CD4-positive, alpha-beta T cell treated with Interleukin-4 for 1 hour (primary cell): ENCODE data around the gene KRT80.
A peak's percentile ranks its signal among the peaks of the same experiment; 100 is the strongest.

Experiments
- DNase-seq, 2 donors: peaks; one replicate each; pipeline ENCODE4 v3.0.0-alpha.2; 2020 to 2022

The KRT80 gene

DNA sequence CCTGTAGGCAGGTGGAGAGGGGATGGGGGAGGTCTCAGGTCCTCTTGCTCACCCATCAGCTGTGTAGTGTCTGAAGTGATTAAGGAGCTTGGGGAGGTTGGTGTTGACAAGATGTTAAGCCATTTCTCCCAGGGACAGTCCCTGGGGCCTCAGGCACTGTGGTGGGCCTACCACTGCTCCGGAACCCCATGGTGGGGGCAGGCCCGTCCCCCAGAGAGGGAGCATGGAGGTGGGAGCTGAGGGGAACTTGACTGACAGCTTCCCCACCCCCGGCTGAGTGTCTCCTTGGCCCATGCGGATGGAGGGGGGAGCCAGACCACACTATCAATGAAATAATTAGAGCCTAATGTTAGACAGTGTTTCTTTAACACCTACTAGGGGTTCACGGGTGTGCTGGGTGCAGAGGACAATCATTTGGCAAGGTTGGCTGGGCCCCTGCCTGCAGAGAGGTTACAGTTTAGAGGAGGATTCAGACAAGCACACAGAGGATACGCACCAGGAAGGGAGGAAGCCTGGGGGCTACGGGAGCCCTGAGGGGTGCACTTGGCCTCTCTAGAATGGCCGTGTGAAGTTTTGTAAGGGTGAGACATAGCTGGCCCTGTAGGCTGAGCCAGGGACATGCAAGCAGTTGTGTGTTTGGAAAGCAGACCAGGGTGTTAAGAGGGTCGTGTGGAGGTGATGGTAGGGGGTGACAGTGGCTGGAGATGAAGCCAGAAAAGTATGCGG lies 19.3 kb upstream of the KRT80 start:
- DNase-seq = no peak

DNA sequence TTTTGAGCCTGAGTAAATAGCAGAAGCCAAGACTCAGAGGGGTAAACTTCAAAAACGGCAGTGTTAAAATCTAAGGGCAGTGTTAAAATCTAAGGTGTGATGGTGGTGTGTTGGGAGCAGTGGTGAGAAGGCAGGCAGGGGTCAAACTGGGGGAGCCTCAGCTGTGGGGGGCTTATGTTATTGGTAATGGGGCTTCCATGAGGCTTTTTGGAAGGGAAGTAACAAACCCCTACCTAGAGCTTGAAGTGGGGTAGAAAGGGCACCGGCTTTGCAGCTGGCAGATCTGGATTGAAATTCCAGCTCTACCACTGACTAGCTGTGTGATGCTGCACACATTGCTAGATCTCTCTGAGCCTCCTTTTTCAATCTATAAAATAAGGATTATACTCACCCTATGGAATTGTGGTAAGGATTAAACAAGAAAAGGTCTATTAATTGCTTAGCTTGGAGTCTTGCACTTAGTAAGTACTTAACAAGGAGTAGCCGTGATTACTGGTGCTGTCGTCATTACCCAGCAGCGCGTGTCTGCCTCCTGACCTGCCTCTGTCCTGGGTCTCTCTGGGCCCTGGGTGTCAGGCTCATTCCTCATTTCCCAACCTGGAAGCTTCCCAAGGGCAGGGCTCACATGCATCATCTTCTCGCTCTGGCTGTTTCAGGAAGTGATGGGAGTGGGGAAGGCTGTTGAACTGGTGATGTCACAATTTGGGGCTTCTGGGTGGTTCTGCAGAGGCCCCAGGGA lies 18.5 kb upstream of the KRT80 start:
- no peak for DNase-seq

DNA sequence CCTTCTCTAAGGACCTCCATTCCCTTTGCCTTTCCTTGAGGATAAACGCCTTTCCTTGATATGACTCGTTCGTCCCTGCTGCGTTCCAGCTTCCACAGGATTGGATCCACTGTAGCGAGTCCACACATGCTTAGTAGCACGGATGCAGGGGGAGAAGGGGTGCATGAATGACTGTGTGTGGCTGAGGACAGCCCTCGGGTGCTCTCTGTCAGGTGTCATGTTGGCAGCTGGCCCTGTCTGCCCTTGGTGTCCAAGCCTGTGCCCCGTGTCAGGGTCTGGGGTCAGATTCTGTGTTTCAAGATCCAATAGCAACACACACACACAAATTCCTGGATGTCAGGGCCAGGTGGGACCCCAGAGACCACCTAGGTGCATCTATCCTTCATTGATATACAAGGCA lies 17.5 kb upstream of the KRT80 start:
- no peak for DNase-seq

DNA sequence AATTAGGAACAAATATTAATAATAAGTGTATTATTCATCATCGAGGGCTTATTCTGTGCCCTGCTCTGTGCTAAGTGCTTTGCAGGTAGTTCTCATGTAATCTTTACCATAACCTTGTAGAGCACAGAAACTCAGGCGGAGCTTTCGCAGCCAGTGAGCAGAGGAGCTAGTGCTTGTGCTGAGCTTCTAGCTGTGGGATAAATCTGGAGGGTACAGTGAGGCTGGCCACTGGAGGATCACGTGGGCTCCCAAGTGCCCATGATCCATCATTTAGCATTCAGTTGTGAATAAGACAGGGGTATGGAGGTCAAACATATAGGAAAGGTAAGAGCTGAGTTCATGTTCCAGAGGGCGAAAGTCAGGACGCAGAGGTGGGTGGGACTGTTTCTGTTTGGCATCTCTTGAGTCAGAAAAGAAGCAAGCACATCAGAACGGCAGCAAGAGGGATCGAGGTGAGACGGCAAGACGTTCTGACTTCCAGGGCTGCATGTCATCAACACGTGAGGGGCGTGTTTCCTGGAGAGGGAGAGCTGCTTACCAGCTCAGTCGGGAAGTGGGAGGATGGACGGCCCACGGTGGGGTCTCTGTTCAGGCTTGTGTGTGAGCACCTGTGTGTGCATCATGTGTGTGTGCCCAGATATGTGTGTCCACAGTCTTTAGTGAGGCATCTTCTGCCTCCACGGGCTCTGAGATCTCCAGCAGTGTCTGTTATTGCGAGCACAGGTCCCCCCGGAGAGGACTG lies 16.8 kb upstream of the KRT80 start:
- no peak for DNase-seq

DNA sequence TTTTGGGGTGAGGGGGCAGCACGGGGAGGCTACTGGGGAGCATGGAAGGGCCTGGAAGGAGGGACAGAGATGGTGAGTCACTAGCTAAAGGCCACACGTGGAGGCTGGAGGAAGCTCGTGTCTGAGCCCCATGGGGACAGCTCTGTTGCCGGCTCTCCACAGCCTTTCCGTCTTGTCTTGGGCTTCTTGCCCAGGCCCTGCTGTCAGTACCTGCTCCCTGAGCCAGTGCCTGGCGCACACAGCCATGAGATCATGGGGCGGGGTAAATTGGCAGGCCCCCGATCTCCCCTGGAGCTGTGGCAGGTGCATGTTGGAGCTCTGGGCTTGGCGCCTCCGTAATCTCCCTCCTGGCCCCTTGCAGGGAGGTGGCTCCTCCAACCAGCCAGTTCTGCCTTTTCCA lies 16.1 kb upstream of the KRT80 start:
- no peak for DNase-seq

DNA sequence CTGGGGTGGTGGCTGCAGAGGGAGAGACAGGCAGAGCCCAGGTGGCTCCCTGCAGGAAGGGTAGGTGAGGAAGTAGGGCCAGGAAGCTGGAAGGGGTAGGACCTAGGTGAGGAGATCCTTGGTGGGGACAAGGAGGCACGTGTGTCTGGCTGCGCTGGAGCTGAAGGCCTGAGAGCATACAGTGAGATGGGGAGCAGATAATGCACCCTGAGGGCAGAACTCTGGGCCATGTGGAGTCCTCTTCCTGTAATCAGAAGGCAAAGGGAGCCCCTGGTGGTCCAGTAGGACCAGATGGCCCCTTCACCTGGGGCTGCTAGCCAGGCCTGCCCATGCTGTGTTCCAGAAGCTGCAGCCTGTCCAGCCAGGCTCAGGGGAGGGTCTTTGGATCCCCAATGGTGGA lies 15.3 kb upstream of the KRT80 start:
- no peak for DNase-seq

DNA sequence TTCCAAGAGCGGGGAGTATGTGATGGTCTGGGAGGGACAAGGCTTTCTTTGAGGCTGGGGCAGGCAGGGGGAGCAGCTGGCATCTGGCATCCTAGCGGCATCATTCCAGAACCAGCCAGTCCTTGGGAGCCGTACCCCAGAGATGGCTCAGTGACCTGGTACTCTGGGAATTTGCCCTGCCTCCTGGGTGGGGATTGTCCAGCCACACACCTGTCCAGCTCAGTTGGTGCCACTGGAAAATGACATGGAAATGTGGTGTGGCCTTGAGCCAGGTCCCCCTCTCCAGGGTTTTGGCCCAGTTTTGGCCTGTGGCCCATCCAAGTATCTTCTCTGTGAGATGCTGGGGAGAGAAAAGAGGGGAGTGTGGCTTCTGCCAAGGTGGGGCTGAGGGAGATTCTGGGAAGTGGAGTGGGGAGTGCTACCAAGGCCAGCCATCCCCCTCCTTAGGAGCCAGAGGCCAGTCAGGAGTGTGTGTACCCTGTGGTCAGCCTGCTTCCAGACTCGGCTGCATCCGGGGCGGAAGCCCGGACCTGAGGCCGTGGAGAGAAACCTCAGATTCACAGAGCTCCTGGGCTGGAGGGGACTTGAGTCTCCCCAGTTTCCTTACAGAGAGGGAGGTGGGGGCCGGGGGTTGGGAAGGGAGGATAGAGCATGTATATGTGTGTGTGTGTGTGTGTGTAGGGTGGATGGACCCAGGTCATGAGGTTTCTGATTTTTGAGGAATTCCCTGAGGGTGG lies 14.7 kb upstream of the KRT80 start:
- DNase-seq = no peak

DNA sequence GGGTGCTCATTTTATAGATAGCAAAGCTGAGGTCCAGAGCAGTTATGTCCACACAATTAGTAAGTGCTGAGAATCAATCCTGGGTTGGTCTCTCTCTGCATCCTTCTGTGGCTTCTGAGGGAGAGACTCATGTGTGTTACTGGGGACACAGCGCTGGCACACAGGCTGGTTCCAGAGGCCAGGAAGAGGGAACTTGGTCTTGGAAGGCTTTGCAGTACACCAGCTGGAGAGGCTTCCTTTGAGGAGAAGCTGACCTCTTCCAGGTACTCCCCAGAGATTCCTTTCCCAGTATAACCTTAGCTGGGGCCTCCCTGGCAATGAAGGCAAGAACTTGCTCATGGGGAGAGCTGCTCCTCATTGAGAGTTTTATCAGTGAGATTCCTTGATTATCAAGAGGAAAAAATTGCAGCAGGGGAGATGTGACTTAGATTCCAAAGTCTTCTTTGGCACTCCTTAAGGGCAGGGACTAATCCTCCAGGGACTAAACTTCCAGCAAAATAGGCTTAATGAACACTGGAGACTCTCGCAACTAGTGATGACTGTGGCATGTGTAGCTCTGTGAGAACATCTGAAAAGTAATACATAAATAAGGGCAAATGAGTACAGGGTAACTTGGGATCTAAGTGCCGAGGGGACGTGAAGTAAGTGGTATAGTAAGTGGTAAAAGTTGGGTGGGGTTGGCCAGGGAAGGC lies 13.9 kb upstream of the KRT80 start:
- DNase-seq = no peak

DNA sequence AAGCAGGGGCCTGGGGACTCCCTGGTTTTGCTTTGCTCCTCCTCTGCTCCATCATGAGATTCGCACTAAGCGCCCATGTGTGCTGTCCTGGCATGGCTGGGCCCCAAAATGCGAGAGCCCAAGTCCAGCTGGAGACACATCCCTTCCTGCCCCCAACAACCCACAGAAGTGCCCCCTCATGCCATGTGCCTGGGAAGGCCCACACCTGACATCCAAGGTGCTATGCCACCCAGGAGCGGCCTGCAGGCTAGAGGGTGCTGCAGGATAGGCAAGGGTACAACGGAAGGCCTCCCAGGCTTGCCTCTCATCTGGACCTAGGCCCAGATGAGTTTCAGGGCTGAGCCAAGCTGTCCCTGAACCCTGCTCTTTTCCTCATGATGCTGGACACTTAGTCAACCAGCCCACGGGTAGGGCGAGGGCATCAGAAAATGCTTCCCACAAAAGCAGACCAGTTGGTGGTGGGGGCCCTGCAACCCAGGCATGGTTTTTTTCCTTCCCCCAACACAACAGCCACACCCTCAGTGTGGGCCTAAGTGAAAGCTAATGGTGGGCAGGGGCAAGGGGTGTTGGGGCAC lies 13.2 kb upstream of the KRT80 start:
- DNase-seq = no peak

DNA sequence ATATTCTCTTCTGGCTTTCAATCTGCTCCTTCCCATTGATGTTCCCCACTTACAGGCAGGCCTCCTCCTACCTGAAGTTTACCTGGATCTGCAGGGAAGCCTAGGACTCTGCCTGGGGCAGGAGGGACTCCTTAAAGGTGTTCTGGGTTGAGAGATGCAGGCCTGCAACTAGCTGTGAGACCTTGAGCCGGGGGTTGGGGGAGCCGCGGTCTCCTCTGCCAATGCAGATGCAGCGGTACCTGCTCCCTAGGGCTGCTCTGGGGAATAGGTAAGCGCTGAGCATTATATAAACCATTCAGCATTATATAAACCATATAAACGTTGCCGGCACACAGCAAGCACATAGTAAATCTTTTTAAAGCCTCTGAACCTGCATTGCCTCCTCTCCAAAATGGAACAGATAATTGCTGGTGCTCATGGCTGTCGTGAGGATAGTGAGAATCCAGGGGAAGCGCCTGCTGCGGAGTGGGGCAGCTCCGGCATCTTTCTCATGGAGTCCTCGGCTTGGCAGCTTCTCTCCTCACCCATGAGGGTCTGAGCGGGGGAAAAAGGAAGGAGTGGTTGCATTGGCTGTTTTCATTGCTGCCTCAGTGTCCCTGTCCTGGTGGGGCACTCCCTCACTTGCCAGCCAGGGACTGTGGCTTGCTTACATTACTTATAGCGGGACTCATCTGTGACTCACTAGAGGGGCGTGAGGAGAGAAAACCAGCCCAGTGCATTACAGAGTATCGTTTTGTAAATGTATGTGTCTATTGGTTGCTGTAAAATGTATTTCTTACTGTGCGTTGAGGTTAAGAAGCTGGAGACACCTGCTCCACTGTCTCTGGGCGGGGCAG lies 12.5 kb upstream of the KRT80 start:
- DNase-seq = no peak

DNA sequence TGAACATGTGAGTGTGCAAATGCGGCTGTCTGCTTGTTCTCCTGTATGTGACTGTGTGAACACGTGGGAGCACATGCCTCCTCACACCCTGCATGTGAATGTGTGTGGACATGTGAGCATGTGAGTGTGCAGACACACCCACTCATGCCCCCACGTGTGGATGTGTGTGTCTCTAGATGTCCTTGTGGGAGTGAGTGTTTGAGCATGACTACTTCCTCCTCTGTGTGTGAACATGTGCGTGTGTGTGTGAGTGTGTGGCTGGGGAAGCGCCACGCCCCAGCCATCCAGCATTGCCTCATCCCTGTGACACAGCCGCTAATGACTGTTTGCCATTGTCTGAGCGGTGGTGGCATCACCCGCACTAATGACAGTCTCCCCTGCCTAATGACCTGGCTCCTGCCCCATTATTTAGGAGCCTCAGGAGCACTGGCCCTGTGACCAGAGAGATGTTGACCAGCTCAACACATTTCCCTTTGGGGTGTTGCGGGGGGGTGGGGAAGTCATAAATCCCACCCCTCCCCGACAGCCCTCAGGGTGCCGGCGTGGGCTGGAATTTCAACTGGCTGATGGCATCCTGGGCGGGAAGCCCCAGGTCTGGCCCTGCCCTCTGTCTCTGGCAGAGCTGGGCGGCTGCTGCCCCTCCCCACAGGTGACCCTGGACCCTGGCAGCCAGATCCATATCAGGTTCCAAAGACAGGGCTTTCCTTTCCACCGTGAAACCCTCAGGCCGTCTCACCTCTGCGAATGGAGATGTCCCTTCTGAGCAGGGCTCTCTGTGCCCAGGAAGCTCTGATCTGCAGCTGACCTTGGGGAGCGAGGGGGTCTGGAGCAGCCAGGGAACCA lies 11.5 kb upstream of the KRT80 start:
- peak; percentile 34 to 82 for DNase-seq

DNA sequence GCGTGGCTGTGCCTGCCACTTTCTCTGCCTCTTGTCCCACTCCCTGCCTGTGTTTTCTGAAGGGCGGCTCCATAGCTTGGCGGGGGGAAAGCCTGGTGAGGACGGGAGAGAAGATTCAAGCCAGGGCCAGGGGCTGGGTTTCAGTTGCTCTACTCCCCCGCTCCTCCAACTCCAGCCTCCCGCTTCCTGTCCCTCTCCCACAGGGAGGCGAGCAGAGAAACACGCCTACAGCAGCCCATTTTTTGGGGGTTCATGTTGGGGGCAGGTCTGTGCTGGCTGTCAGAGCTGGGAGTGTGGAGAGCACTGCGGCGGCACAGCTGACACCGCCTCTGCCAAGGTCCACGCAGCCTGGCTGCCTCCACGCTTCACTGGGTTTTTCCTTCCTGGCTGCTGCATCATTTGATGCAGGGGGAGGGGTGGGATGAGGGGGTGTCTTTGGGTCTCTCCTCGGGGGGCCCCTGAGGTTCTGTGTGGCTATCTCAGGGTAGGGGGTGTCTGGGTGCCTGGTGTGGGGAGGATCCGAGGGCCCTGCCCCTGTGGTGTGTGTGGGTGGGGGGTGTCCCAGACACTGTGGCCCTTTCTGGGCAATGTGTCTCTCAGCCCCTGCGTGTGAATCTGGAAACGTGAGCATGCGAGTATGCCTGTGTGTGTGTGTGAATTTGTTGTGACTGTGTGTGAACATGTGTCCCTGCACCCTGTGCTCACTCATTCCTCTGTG lies 10.7 kb upstream of the KRT80 start:
- no peak for DNase-seq

DNA sequence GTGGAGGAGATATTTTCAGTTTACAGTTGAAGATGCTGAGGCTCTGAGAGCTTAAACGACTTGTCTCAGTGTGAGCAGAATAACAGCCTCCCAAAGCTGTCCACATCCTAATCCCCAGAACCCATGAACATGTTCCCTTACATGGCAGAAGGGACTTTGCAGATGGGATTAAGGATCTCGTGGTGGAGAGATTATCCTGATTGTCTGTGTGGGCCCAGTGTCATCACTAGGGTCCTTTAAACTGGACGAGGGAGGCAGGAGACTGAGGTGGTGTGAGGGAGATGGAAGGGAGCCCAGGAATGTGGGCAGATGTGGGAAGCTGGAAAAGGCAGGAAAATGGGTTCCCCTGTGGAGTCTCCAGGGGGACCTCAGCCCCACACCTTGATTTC lies 9.6 kb upstream of the KRT80 start:
- no peak for DNase-seq

DNA sequence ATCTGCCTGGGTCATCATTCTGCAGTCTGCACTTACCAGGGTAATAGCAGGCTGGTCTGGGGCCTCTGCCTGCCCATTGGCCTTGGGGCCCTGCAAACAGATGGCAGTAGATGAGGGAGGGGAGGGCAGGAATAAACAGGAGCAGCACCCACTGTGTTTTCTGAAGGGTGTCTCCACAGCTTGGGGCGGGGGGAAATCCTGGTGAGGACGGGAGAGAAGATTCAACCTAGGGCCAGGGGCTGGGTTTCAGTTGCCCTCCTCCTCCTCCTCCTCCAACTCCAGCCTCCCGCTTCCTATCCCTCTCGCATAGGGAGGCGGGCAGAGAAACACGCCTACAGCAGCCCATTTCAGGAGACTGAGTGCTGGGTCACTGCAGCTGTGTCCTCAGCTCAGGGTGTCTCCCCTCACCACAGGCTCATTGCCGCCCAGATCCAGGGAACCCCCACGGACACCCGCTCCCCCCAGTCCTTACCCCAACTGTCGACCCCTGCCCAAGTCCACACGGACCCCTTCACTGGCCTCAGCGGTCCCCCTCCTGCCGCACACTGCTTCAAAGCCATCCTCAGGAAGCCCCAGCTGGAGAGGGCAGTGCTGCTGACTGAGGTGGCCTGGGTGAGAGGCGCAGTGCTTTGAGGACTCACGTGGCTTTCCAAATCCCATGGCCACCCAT lies 9.1 kb upstream of the KRT80 start:
- DNase-seq = no peak

DNA sequence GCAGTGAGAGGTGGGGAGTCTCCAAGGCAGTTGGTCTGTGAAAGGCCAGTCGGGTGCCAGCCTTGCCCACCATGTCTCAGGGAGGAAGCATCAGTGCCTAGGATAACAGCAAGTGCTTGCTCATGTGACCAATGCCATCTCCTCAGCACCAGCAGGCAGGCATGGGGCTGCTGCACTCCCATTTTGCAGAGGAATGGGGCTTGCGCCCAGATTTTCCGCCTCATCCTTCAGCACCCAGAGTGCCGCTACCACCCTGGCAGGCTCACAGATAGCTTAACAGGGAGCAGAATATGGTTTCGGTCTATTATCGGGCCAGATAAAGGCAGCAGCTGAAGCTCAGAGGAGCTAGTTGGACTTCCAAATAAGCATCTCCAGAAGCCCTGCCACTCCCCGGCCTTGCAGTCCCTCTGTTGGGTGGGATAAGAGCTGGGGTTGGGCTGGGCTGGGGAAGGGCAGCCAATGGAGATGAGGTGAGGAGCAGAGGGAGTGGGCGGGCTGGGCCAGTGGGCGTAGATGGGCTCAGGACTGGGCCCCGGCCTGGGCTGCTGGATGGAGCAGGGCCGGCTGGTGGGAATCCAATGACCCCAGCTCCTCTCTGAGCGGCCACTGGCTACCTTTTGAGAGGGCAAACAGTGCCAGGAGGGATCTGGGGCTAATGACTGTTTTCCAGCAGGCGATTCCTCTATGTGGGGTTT lies 8.4 kb upstream of the KRT80 start:
- DNase-seq = no peak

DNA sequence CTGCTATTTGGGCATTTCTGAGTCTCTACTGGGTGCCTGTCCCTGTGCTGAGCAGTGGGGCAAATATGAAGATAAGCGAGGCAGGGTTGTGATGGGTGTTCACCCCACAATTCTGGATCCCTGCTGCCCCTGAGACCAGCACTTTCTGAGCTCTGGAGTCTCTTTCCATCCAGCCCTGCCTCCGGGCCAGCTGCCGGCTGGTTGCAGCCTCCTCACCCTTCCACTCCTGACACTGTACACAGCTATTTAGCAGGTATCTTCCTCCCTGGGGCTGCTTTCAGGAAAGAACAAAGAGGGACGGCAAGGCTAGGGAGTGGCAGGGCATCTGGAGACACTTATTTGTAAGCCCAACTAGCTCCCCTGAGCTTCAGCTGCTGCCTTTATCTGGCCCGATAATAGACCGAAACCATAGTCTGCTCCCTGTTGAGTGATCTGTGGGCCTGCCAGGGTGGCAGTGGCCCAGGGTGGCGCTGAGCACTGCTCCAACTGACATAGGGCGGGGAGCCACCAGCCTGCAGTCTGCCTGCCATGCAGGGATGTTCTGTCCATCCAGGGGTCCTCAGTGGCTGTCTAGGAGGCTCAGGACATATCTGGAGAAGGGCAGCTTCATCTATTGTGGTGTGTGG lies 7.6 kb upstream of the KRT80 start:
- DNase-seq = no peak

DNA sequence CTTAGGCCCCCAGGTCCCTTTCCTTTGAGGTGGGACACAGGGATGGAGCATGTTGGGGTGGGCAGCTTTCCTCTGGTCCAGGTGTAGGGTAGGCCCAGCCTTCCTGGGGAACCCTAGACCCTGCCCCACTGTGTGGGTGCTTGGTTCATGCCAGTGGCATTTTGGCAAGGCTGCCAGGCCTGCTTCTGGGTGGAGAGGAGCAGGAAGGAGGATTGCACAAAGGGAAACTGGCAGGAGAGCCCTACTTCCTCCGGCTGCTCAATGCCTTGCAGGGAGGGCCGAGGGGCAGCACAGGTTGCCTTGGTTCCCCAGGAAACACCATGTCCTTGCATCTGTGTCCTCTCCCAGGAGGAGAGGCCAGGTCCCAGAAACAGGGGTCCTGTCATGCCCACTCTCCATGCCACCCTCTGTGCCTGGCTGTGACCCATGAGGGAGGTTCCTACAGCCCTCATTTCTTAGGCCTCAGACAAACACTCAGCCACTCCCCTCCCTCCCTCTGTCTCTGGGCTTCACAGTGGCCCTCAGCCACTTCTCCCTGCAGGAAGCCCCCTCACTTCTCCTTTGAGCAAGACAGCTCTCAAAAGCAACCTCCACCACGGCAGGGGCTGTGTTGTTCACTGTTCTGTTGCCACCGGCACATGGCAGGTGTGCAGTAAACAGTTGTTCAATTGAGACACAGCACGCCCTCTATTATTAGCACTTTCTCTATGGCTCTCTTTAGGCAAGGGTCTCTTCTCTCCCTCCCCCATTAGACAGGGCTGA lies 6.8 kb upstream of the KRT80 start:
- peak in 1 of 2 donors; percentile 34 for DNase-seq
